ENCODE measurements around the gene WFDC5.

DNA sequence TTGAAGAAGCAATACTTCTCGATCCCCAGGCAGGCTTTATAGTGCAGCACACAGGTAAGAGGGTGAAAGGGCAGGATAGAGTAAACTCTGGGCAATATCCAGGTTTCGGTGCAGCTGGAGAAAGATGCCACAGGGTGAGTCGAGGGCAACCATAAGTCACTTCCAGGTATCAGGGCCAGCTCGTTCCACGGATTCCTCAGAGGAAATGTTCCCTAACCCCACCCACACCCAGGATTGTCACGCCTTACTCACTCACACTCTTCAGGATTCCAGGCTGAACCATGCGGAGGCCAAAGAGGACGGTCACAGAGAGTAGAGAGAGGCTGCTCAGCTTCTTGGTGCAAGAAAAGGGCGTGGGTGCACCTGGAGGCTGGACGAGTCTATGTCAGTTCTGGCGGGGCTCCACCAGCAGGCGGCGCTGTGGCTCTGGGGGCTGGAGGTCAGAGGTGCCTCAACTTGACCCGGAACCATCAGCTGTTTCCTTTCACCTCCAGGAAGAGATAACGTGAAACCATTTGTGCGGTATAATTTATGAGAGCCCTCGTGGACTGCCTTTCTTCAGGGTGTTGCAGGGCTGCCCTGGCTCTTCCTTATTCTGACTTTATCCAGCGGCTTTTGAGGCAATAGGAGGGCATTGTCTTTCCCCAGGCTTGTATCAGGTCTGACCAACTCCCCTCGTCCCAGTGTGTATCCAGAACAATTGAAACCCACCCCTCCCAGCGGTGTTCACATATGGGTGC is 23.8 kb upstream of the WFDC5 start:
- TF ChIP-seq, protein P1, sequence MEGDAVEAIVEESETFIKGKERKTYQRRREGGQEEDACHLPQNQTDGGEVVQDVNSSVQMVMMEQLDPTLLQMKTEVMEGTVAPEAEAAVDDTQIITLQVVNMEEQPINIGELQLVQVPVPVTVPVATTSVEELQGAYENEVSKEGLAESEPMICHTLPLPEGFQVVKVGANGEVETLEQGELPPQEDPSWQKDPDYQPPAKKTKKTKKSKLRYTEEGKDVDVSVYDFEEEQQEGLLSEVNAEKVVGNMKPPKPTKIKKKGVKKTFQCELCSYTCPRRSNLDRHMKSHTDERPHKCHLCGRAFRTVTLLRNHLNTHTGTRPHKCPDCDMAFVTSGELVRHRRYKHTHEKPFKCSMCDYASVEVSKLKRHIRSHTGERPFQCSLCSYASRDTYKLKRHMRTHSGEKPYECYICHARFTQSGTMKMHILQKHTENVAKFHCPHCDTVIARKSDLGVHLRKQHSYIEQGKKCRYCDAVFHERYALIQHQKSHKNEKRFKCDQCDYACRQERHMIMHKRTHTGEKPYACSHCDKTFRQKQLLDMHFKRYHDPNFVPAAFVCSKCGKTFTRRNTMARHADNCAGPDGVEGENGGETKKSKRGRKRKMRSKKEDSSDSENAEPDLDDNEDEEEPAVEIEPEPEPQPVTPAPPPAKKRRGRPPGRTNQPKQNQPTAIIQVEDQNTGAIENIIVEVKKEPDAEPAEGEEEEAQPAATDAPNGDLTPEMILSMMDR (IDR thresholded peaks at IDR 0.05): peak in 1 of 4 experiments; percentile 16
- TF ChIP-seq POLR2A (IDR thresholded peaks at IDR 0.05): no peak
